ENCODE measurements around the gene ITPR3. TPM values are rescaled to one million over a fixed set of nuclear protein-coding genes. Genes with fewer than 3 reads are reported as not detected.

Gene ITPR3
- total and polyA plus RNA-seq, 4 donors = 0.49 to 2.8 (median 0.71) TPM

DNA sequence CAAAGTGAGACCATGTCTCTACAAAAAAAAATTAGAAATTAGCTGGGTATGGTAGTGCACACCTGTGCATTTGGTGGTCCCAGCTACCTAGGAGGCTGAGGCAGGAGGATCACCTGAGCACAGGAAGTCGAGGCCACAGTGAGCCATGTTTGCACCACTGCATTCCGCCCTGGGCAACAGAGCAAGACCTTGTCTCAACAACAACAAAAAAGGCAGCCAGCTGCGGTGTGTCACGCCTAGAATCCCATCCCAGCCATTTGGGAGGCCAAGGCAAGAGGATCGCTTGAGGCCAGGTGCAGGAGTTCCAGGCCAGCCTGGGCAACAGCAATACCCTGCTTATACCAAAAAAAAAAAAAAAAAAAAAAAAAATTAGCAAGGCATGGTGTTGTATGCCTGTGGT lies 39.9 kb upstream of the ITPR3 start:
- H3K27ac ChIP-seq (ENCODE audit: low read depth in 1 of 2, low read length in 2 of 2) = no peak overlapping the region
- H3K9me3 ChIP-seq (ENCODE audit: control insufficient read depth in 4 of 4, low read length in 3 of 4) = no peaks in the 10 kb centered on the region
- TF ChIP-seq EGR1 (IDR thresholded peaks at IDR 0.05; ENCODE audit: low read depth in 2 of 2) = no peak
- H3K27me3 ChIP-seq (ENCODE audit: control insufficient read depth in 4 of 4, insufficient read depth in 4 of 4, low read length in 3 of 4) = no peaks in the 10 kb centered on the region
- no peak overlapping the region for H3K9ac ChIP-seq (ENCODE audit: low read depth in 1 of 2, low read length in 2 of 2)
- DNase-seq (ENCODE audit: low spot score) = no peak
- H3K4me1 ChIP-seq (ENCODE audit: control insufficient read depth in 4 of 4, insufficient read depth in 4 of 4, low read length in 3 of 4) = peaks cover 4 to 17% (median 8%) of the 10 kb centered on the region in 4 donors
- WGBS = 95% methylated on average over 5 of the region's 5 CpGs
- peaks cover 0 to 3% (median 1%) of the 10 kb centered on the region in 4 donors for H3K36me3 ChIP-seq (ENCODE audit: control insufficient read depth in 4 of 4, insufficient read depth in 3 of 4, low read depth in 1 of 4, low read length in 3 of 4)
- no peak overlapping the region for H3K4me3 ChIP-seq (ENCODE audit: low read depth in 1 of 3, low read length in 3 of 3)

DNA sequence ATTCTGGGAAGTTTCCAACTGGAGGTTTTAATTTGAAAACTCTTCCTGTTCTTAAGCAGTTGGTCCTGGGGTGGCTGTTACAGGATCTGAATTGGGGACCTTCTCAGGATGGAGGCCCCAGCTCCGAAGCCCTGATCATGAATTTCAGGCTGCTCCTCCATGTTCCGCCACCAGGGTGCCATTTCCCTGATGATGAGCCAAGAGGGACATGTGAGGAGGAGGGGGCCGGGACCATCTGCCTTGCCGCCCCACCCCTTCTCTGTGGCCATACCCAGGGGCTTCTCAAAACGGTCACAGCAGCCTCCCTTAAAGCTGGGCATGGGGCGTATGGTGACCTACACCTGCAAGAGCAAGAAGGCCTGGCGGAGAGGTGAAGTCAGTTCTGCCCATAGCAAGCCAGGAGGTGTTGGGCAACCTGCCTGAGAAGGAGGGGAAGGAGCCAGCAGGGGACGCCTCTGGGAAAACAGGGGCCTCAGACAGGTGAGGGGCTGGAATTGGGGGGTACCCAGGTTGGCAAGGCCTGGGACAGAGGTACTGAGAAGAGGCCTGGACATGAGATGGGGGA lies 37.4 kb upstream of the ITPR3 start:
- Histone ChIP-seq H3K4me3 (ENCODE audit: low read depth in 1 of 3, low read length in 3 of 3) (no peak overlapping the region), H3K27ac (ENCODE audit: low read depth in 1 of 2, low read length in 2 of 2) (no peak overlapping the region), H3K9ac (ENCODE audit: low read depth in 1 of 2, low read length in 2 of 2) (no peak overlapping the region), H3K27me3 (ENCODE audit: control insufficient read depth in 4 of 4, insufficient read depth in 4 of 4, low read length in 3 of 4) (no peaks in the 10 kb centered on the region), H3K9me3 (ENCODE audit: control insufficient read depth in 4 of 4, low read length in 3 of 4) (no peaks in the 10 kb centered on the region), H3K4me1 (ENCODE audit: control insufficient read depth in 4 of 4, insufficient read depth in 4 of 4, low read length in 3 of 4) (peaks cover 3 to 15% (median 8%) of the 10 kb centered on the region in 4 donors), H3K36me3 (ENCODE audit: control insufficient read depth in 4 of 4, insufficient read depth in 3 of 4, low read depth in 1 of 4, low read length in 3 of 4) (no peaks in the 10 kb centered on the region)
- 78% methylated on average over 8 of the region's 8 CpGs for WGBS
- TF ChIP-seq YY1 (IDR thresholded peaks at IDR 0.05) (no peak), HNF4A (conservative IDR thresholded peaks at IDR 0.05) (no peak)
- DNase-seq (ENCODE audit: low spot score) = no peak

DNA sequence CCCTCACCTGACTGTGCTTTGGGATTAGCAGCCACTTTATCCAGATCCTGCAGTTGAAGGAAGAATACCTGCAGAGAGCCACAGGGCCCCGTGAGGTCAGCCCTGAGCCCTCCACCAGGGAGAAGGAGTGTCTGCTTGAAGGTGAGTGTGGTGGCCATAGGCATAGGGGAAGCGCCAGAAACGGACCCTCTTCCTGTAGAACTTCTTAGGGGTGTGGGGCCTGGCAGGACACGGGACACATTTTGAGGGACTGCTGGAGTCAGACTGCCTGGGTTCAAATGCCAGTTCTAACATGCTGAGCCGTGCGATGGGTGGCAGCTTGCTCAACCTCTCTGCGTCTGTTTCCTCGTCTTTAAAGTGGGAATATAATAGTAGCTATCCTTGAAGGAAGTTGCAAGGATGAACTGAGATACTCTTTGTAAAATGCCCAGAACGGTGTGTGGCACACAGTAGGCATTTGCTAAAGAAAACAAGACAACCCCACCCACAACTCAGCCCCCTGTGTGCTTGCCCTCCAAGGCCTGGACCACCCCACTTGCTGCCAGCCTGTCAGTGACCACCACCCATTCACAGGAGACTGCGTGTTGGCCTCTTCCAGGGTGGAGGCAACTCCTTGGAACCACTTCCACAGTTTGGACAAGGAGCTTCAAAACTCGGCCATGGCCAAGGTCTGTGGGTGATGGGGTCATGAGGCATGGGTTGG lies 36.3 kb upstream of the ITPR3 start:
- H3K27ac ChIP-seq (ENCODE audit: low read depth in 1 of 2, low read length in 2 of 2) = no peak overlapping the region
- H3K4me1 ChIP-seq (ENCODE audit: control insufficient read depth in 4 of 4, insufficient read depth in 4 of 4, low read length in 3 of 4) = peaks cover 0 to 5% (median 2%) of the 10 kb centered on the region in 4 donors
- no peaks in the 10 kb centered on the region for H3K36me3 ChIP-seq (ENCODE audit: control insufficient read depth in 4 of 4, insufficient read depth in 3 of 4, low read depth in 1 of 4, low read length in 3 of 4)
- no peak overlapping the region for H3K9ac ChIP-seq (ENCODE audit: low read depth in 1 of 2, low read length in 2 of 2)
- H3K27me3 ChIP-seq (ENCODE audit: control insufficient read depth in 4 of 4, insufficient read depth in 4 of 4, low read length in 3 of 4) = no peaks in the 10 kb centered on the region
- no peaks in the 10 kb centered on the region for H3K9me3 ChIP-seq (ENCODE audit: control insufficient read depth in 4 of 4, low read length in 3 of 4)
- TF ChIP-seq JUND (IDR thresholded peaks at IDR 0.05) = no peak
- TF ChIP-seq HNF4G (IDR thresholded peaks at IDR 0.05) = no peak
- TF ChIP-seq FOXA1 (IDR thresholded peaks at IDR 0.05) = no peak
- TF ChIP-seq YY1 (IDR thresholded peaks at IDR 0.05) = no peak
- TF ChIP-seq, protein P1, sequence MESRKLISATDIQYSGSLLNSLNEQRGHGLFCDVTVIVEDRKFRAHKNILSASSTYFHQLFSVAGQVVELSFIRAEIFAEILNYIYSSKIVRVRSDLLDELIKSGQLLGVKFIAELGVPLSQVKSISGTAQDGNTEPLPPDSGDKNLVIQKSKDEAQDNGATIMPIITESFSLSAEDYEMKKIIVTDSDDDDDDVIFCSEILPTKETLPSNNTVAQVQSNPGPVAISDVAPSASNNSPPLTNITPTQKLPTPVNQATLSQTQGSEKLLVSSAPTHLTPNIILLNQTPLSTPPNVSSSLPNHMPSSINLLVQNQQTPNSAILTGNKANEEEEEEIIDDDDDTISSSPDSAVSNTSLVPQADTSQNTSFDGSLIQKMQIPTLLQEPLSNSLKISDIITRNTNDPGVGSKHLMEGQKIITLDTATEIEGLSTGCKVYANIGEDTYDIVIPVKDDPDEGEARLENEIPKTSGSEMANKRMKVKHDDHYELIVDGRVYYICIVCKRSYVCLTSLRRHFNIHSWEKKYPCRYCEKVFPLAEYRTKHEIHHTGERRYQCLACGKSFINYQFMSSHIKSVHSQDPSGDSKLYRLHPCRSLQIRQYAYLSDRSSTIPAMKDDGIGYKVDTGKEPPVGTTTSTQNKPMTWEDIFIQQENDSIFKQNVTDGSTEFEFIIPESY (IDR thresholded peaks at IDR 0.05) = no peak
- no peak for TF ChIP-seq NR2F2 (IDR thresholded peaks at IDR 0.05)
- no peak for DNase-seq (ENCODE audit: low spot score)
- 85% methylated on average over 11 of the region's 11 CpGs for WGBS
- no peak overlapping the region for H3K4me3 ChIP-seq (ENCODE audit: low read depth in 1 of 3, low read length in 3 of 3)

DNA sequence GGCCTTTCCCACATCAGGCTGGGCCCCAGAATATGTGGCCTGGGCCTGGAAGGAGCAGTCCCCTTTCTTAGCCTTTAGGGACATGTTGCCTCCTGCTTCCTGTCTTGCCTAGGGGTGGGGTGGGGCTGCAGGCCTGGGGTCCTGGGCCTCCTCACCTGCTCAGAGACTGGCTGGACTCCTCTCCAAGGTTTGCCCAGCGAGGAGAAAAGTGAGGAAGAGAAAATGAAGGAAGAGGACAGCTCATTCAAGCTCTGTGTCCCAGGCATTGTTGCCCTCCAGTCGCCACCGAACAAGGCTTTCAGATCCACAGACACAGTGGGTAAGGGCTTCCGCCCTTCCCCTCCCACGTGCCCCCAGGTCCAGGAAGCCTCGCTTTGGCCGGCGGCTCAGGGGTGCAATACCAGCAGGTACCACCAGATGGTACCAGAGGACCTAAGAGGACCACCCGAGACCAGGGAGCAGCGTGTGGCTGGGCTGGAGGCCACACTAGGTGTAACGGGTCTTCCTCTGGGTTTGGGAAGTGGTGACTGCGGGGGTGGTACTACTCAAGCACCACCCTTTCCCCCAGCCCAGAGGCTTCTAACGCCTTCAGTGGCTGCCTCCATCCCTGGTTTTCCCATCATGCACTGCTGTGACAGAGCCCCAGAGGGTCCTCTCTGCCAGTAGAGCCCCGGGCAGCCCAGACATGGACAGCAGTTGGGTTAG lies 35.6 kb upstream of the ITPR3 start:
- TF ChIP-seq, protein P2, sequence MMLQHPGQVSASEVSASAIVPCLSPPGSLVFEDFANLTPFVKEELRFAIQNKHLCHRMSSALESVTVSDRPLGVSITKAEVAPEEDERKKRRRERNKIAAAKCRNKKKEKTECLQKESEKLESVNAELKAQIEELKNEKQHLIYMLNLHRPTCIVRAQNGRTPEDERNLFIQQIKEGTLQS (IDR thresholded peaks at IDR 0.05) = no peak
- peak; percentile 87 to 95 for TF ChIP-seq RAD21 (IDR thresholded peaks at IDR 0.05)
- TF ChIP-seq, protein P3, sequence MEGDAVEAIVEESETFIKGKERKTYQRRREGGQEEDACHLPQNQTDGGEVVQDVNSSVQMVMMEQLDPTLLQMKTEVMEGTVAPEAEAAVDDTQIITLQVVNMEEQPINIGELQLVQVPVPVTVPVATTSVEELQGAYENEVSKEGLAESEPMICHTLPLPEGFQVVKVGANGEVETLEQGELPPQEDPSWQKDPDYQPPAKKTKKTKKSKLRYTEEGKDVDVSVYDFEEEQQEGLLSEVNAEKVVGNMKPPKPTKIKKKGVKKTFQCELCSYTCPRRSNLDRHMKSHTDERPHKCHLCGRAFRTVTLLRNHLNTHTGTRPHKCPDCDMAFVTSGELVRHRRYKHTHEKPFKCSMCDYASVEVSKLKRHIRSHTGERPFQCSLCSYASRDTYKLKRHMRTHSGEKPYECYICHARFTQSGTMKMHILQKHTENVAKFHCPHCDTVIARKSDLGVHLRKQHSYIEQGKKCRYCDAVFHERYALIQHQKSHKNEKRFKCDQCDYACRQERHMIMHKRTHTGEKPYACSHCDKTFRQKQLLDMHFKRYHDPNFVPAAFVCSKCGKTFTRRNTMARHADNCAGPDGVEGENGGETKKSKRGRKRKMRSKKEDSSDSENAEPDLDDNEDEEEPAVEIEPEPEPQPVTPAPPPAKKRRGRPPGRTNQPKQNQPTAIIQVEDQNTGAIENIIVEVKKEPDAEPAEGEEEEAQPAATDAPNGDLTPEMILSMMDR (IDR thresholded peaks at IDR 0.05; ENCODE audit: low read depth, low read length, missing input control) = peak; percentile 90
- Histone ChIP-seq H3K36me3 (ENCODE audit: control insufficient read depth in 4 of 4, insufficient read depth in 3 of 4, low read depth in 1 of 4, low read length in 3 of 4) (no peaks in the 10 kb centered on the region), H3K4me3 (ENCODE audit: low read depth in 1 of 3, low read length in 3 of 3) (no peak overlapping the region), H3K9ac (ENCODE audit: low read depth in 1 of 2, low read length in 2 of 2) (no peak overlapping the region), H3K27ac (ENCODE audit: low read depth in 1 of 2, low read length in 2 of 2) (no peak overlapping the region), H3K4me1 (ENCODE audit: control insufficient read depth in 4 of 4, insufficient read depth in 4 of 4, low read length in 3 of 4) (peaks cover 0 to 5% (median 2%) of the 10 kb centered on the region in 4 donors), H3K27me3 (ENCODE audit: control insufficient read depth in 4 of 4, insufficient read depth in 4 of 4, low read length in 3 of 4) (no peaks in the 10 kb centered on the region), H3K9me3 (ENCODE audit: control insufficient read depth in 4 of 4, low read length in 3 of 4) (no peaks in the 10 kb centered on the region)
- 12% methylated on average over 14 of the region's 14 CpGs for WGBS
- peak; percentile 85 for DNase-seq (ENCODE audit: low spot score)
